ENCODE data around the gene ZCCHC14. TPM values are rescaled to one million over a fixed set of nuclear protein-coding genes. Genes with fewer than 3 reads are reported as not detected.

Gene ZCCHC14
- total RNA-seq, 2 donors from 2014 or later = 24.5 to 24.6 TPM

GRCh38 chr16:87469169-87469568 is 23.7 kb downstream of the ZCCHC14 start:
- Histone ChIP-seq H3K27ac (no peak overlapping the region), H3K27me3 (no peaks in the 10 kb centered on the region)

DNA sequence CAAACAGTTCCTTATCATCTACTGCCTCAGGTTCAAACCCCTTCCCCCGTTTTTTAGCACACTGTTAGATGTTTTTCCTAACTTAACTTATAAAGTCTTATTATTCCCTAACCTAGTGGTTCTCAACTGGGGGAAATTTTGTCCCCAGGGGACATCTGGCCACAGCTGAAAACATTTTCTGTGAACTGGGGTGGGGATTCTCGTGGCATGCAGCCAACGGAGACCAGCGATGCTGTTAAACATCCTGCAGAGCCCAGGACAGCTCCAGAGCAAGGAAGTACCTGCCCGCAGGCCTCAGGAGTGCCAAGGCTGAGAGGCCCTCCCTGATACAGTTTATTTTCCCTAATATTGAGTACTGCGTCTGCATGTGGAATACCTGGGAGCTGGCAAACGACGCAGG is 24.3 kb downstream of the ZCCHC14 start:
- no peak for DNase-seq
- intact Hi-C loops (cut with DNase I) = no loop called here
- TF ChIP-seq, protein P1, sequence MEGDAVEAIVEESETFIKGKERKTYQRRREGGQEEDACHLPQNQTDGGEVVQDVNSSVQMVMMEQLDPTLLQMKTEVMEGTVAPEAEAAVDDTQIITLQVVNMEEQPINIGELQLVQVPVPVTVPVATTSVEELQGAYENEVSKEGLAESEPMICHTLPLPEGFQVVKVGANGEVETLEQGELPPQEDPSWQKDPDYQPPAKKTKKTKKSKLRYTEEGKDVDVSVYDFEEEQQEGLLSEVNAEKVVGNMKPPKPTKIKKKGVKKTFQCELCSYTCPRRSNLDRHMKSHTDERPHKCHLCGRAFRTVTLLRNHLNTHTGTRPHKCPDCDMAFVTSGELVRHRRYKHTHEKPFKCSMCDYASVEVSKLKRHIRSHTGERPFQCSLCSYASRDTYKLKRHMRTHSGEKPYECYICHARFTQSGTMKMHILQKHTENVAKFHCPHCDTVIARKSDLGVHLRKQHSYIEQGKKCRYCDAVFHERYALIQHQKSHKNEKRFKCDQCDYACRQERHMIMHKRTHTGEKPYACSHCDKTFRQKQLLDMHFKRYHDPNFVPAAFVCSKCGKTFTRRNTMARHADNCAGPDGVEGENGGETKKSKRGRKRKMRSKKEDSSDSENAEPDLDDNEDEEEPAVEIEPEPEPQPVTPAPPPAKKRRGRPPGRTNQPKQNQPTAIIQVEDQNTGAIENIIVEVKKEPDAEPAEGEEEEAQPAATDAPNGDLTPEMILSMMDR (IDR thresholded peaks at IDR 0.05) = no peak
- H3K27me3 ChIP-seq = no peaks in the 10 kb centered on the region
- H3K9me3 ChIP-seq = no peaks in the 10 kb centered on the region
- peaks cover 39% of the 10 kb centered on the region for H3K4me1 ChIP-seq
- H3K4me3 ChIP-seq = no peak overlapping the region
- H3K27ac ChIP-seq = no peak overlapping the region
- H3K9ac ChIP-seq (ENCODE audit: low read depth in 2 of 2, low read length in 2 of 2) = peak overlapping the region in 1 of 2 donors; percentile 4
- H3K36me3 ChIP-seq = no peaks in the 10 kb centered on the region

More at GRCh38 chr16:87469169-87469568, 23.7 kb downstream of the ZCCHC14 start:
- TF ChIP-seq, protein P1 (IDR thresholded peaks at IDR 0.05) = no peak
- H3K4me1 ChIP-seq = peaks cover 35% of the 10 kb centered on the region
- H3K4me3 ChIP-seq = no peak overlapping the region
- H3K9ac ChIP-seq (ENCODE audit: low read depth in 2 of 2, low read length in 2 of 2) = no peak overlapping the region
- intact Hi-C loops (cut with DNase I) = no loop called here
- no peak for DNase-seq
- H3K9me3 ChIP-seq = no peaks in the 10 kb centered on the region
- no peaks in the 10 kb centered on the region for H3K36me3 ChIP-seq

DNA sequence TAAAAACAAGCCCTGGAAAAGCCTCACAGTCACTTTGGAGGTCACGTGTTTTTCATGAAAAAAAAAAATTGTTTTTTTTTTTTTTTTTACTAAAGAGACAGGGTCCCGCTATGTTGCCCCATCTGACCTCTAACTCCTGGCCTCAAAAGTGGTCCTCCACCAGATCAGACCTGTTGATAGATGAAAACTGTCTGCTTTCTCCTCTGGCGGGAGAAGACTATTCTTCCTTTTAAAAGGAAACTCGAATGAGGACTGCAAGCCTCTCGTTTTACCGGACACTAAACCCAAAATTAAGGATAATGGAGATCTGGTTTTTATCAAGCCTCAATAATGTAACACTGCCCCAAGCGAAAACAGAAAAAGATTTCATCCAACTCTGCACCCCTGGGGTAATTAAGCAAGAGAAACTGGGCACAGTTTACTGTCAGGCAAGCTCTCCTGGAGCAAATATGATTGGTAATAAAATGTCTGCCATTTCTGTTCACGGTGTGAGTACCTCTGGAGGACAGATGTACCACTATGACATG is 25.8 kb downstream of the ZCCHC14 start:
- Histone ChIP-seq H3K36me3 (no peaks in the 10 kb centered on the region), H3K9ac (ENCODE audit: low read depth in 2 of 2, low read length in 2 of 2) (no peak overlapping the region), H3K27ac (no peak overlapping the region), H3K9me3 (no peaks in the 10 kb centered on the region), H3K4me3 (no peak overlapping the region), H3K27me3 (no peaks in the 10 kb centered on the region), H3K4me1 (peaks cover 35% of the 10 kb centered on the region)
- DNase-seq = no peak
- intact Hi-C loops (cut with DNase I) = no loop called here
- TF ChIP-seq, protein P1 (IDR thresholded peaks at IDR 0.05) = no peak

GRCh38 chr16:87465879-87466278 is 26.9 kb downstream of the ZCCHC14 start:
- Histone ChIP-seq H3K4me3 (no peak overlapping the region), H3K27me3 (no peaks in the 10 kb centered on the region), H3K4me1 (peaks cover 26% of the 10 kb centered on the region), H3K9ac (ENCODE audit: low read depth in 2 of 2, low read length in 2 of 2) (peak overlapping the region; percentile 28 to 33), H3K27ac (peak overlapping the region; percentile 83), H3K36me3 (no peaks in the 10 kb centered on the region), H3K9me3 (no peaks in the 10 kb centered on the region)
- TF ChIP-seq, protein P1 (IDR thresholded peaks at IDR 0.05) = no peak
- intact Hi-C loops (cut with DNase I) = no loop called here
- DNase-seq = no peak

DNA sequence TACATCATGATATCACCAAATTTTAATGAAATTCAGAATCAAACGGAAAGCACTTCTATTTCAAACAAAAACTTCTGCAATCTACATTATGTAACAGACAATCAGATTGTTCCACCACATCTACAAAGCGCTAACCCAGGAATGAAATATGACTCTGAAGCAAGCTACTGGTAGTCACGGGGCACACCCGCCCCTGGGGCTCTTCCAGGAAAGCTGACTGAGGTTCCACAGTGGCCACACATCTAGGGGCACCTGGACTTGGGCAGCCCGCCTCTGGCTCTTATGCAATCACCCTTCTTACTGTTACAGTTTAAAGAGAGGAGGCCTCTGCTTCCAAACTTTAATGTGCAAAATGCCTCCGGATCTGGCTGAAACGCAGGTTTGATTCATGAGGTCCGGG is 27.5 kb downstream of the ZCCHC14 start:
- intact Hi-C loops (cut with DNase I) = no loop called here
- no peak overlapping the region for H3K4me3 ChIP-seq

More for the DNA sequence above, 27.5 kb downstream of the ZCCHC14 start:
- no peaks in the 10 kb centered on the region for H3K9me3 ChIP-seq
- H3K9ac ChIP-seq (ENCODE audit: low read depth in 2 of 2, low read length in 2 of 2) = peak overlapping the region in 1 of 2 donors; percentile 83
- DNase-seq = peak; percentile 75
- TF ChIP-seq, protein P1 (IDR thresholded peaks at IDR 0.05) = no peak
- H3K36me3 ChIP-seq = no peaks in the 10 kb centered on the region
- H3K27me3 ChIP-seq = no peaks in the 10 kb centered on the region
- peak overlapping the region; percentile 83 for H3K27ac ChIP-seq
- H3K4me1 ChIP-seq = peaks cover 26% of the 10 kb centered on the region

All from colonic mucosa (tissue), 4 donors.